ENCODE data around the gene LRRD1.
"Not testable (repeated sequence)": the region's sequence is repeated elsewhere in the genome, so short reads cannot be mapped to it uniquely, and the experiment has no call there.

Gene LRRD1

GRCh38 chr7:92141161-92141560 is 37.8 kb downstream of the LRRD1 start:
- DNase-seq (ENCODE audit: low spot score) = no peak

DNA sequence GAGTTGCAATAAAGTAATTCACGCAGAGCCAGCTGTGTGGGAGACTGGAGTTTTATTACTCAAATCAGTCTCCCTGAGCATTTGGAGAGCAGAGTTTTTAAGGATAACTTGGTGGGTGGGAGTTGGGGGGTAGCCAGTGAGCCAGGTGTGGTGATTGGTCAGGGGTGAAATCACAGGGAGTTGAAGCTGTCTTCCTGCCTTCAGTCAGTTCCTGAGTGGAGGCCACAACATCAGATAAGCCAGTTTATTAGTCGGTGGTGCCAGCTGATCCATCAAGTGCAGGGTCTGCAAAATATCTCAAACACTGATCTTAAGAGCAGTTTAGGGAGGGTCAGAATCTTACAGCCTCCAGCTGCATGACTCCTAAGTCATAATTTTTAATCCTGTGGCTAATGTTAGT is 41.4 kb downstream of the LRRD1 start:
- DNase-seq (ENCODE audit: low spot score) = no peak

- peak; percentile 20 for DNase-seq (ENCODE audit: low spot score)
Observed at GRCh38 chr7:92135052-92135889, 43.7 kb downstream of the LRRD1 start.

GRCh38 chr7:92134271-92135051 is 44.5 kb downstream of the LRRD1 start, which contains the start of gene CYP51A1:
Gene CYP51A1, minus strand, starts transcription at chr7:92134477. Its CDS starts 113 bp downstream, at chr7:92134364.
- DNase-seq (ENCODE audit: low spot score) = peak; percentile 94

DNA sequence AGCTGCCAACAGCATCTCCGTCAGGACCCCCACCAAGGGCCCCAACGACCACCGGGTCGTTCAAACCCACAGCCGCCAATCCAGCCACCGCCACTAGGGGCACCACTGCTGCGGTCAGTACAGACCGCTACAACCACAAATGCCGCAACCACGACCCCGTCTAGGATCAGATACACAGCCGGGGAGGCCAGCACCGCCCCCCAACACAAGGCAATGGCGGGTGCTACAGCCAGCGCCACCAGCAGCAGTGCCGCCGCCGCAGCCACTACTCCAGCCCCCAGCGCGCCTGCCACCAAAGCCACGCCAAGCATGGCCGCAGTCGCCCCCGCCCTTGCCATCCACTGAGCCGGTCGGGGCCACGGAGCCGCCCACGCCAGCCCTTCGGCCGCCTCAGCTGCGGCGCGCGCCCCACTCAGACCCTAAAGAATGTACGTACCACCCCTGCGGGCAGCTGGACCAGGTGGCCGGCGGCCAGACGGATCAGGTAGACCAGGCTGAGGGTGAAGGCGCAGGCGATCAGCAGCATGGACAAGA is 45.1 kb downstream of the LRRD1 start:
- DNase-seq (ENCODE audit: low spot score) = peak; percentile 58

- DNase-seq (ENCODE audit: low spot score) = no peak
Observed at GRCh38 chr7:92133133-92133736, 45.7 kb downstream of the LRRD1 start.

DNA sequence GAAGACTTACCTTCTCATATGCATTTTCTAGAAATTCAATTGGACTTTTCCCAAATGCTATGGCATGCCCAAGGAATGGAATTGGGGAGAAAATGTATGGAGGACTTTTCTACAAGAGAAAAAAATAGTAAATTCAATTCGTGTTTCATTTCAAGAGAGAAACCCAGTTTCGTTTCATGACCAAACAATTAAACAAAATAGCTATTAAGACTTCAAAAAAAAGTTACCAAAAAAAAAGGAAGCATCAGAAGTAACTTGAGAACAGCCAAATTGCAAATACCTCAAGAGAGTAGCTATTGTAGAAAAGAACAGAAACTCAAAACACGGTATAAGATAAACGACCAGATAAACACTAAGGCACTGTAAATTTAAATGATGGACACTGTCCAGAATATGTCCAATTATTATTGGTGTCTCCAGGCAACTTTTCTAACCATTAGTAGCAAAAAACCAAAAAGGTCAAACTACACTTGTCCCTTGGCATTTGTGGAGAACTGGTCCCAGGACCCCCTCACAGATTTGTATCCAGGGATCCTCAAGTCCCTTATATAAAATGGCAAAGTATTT is 47.1 kb downstream of the LRRD1 start:
- DNase-seq (ENCODE audit: low spot score) = no peak

DNA sequence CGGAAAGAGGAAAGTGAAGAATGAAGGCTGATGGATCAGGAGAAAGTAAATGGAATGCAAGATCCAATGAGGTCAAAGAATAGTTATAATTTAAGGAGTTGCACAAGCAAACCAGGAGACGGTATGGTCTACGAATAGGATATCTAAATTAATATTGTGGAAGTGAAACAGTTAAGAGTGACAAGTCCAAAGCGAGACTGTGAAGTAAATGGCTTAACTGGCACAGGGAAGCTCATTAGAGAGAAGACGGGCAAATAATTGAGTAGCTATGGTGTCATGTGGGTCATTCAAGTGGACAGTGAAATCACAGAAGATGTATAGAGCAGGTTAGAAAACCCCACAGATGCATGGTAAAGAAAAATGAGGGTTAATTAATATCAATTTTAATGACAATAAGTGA is 47.8 kb downstream of the LRRD1 start:
- DNase-seq (ENCODE audit: low spot score) = no peak

DNA sequence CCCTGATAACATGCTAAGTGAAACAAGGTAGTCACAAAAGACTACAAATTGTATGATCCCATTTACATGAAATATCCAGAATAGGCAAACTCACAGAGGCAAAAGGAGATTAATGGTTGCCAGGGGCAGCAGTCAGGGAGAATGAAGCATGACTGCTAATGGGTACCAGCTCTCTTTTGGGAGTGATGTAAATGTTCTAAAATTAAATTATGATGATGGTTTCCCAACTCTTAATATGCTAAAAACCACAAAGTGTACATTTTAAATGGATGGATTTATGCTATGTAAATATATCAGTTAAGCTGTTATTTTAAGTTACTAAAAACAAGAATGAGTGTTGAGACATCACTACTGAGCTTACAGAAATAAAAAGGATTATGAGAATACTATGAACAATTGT is 57.3 kb downstream of the LRRD1 start:
- DNase-seq (ENCODE audit: low spot score) = no peak

GRCh38 chr7:92119213-92119759 is 59.7 kb downstream of the LRRD1 start:
- no peak for DNase-seq (ENCODE audit: low spot score)

DNA sequence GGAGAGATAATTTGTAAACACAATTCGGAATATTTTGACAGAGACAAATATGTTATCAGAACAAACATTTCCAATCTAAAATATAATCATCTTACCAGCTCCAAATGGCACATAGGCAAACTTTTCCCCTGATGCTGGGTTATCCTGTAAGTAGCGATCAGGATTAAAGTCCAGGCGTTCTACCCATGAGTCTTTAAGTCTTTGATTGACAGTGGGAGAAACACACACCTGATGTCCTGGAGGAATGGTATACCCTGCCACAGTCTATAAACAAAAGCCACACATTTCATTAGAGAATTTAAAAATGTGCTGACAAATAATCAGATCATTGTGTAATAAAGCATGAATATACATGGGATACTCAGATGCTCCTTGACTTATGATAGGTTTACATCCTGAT is 62.0 kb downstream of the LRRD1 start:
- no peak for DNase-seq (ENCODE audit: low spot score)

GRCh38 chr7:92115821-92116220 is 63.1 kb downstream of the LRRD1 start:
- no peak for DNase-seq (ENCODE audit: low spot score)

DNA sequence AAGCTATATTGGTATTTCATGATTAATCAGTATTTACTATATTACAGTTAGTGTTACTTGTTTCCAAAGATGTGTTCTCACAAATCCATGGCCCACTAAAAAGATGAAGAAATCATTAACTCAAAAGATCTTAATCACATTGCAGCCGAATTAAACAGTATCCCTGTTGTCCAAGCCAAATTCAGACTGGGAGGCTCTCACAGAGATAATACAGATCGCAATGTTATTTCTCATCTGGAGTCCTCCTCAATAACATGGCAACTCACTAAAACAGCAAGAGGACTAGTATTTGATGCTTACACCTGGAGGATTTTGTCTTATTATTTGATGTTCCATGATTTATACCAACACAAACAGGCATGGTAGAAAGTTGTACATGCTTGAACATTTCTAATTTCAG is 68.1 kb downstream of the LRRD1 start:
- DNase-seq (ENCODE audit: low spot score) = no peak

GRCh38 chr7:92108821-92109220 is 70.1 kb downstream of the LRRD1 start:
- no peak for DNase-seq (ENCODE audit: low spot score)

- not testable (repeated sequence) for DNase-seq (ENCODE audit: low spot score)
Observed at GRCh38 chr7:92102862-92103261, 76.1 kb downstream of the LRRD1 start.

DNA sequence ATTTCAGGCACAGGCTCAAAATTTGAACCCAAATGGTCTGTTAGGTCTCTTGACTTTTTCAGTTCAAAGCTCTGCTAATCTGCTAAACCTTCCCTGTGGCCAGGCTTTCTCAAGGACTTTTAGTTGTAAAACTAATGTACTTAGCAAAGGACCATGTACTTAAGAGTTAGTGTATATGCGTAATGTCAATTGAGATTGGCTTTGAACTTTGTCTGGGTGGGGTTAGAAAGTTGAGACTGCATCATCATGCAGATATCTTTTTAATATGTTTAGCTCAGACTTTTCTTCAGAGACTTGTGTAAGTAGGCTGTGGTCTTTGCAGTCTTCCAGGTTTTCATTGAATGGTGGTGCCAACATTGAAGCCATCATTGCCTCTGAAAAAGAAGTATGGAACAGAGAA is 78.4 kb downstream of the LRRD1 start:
- DNase-seq (ENCODE audit: low spot score) = no peak

DNA sequence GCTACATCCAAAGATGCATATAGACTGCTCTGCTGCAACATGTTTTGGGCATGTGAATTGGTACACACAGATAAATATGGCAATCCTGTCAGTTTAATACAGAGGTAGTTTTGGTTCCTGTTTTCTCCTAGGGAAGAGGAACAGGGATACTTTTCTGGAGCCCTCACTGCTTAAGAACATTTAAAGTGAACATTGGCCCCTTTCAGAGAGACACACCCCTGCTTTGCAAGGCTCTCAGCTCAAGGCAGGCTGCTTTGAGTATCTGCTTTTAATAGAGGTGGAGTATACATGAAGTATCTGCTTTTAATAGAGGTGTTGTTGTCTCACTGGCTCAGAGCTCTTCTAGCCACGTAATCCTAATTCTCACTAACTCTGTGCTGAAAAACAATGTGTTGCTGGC is 83.6 kb downstream of the LRRD1 start:
- no peak for DNase-seq (ENCODE audit: low spot score)

All from pons (tissue), 1 donor.